Esophagus muscularis mucosa (tissue), 4 donors: ENCODE measurements around the gene LBHD2. TPM values are rescaled to one million over a fixed set of nuclear protein-coding genes. Genes with fewer than 3 reads are reported as not detected.

ENCODE experiments used
- DNase-seq: peaks from one replicate; pipeline ENCODE4 v3.0.0-alpha.2; 2017; ENCODE audit errors: extremely low spot score
- H3K27ac ChIP-seq, 4 donors: fragments of 200-600 bp; sonication (generic); replicated peaks in 1 of 4; 1 replicate in 3 of 4; 2 replicates in 1 of 4; pipeline ENCODE4 v1.5.1; 2016 to 2019; ENCODE audit warnings: mild to moderate bottlenecking in 1 of 4
- H3K27me3 ChIP-seq, 4 donors: fragments of 200-600 bp; sonication (generic); one replicate each; pipeline versions ENCODE4 v1.5.1 to v1.6.0; 2016 to 2019
- H3K36me3 ChIP-seq, 4 donors: fragments of 200-600 bp; sonication (generic); one replicate each; pipeline ENCODE4 v1.5.1; 2016 to 2019
- H3K4me1 ChIP-seq, 4 donors: fragments of 200-600 bp; sonication (generic); one replicate each; pipeline ENCODE4 v1.5.1; 2016 to 2019
- H3K4me3 ChIP-seq, 4 donors: fragments of 200-600 bp; sonication (generic); 1 replicate in 2 of 4; 2 replicates in 2 of 4; pipeline ENCODE4 v1.5.1; 2016 to 2019; ENCODE audit warnings: mild to moderate bottlenecking in 4 of 4, moderate library complexity in 1 of 4
- H3K9me3 ChIP-seq, 4 donors: fragments of 200-600 bp; sonication (generic); 1 replicate in 3 of 4; 2 replicates in 1 of 4; pipeline ENCODE4 v1.5.1; 2016 to 2019
- EP300 ChIP-seq: sonication (generic); formaldehyde crosslinking; IDR thresholded peaks from one replicate; pipeline ENCODE4 v1.6.1; 2017; ENCODE audit warnings: antibody characterized with exemption
- POLR2A ChIP-seq: fragments of 450-650 bp; IDR thresholded peaks from one replicate; pipeline ENCODE4 v1.6.1; 2017; ENCODE audit warnings: antibody characterized with exemption, moderate library complexity, mild to moderate bottlenecking, low read depth
- POLR2AphosphoS5 ChIP-seq, 2 donors: sonication (generic); formaldehyde crosslinking; IDR thresholded peaks; one replicate each; pipeline ENCODE4 v1.6.1; 2017; ENCODE audit warnings: antibody characterized with exemption in 2 of 2
- WGBS: methylation state at CpG from one replicate; pipeline ENCODE4 v1.1.5; 2018; 5-methylcytosine and 5-hydroxymethylcytosine counted together
- intact Hi-C: fragments of 100-400 bp; cut with DNase I; formaldehyde crosslinking; loops from one replicate; pipeline ENCODE4 v1.15.1; 2023
- total RNA-seq, 4 donors: library from RNA; depleted of rRNA; stranded (reverse); fragments of >200 nt; gene quantifications; one replicate each; pipeline versions ENCODE4 v1.1.0 to v1.2.1, GENCODE V29; 2016
- TF ChIP-seq, protein P1 (sequence below), 3 experiments: fragments of 200-600 bp in 2 of 3; fragments of 450-650 bp in 1 of 3; sonication (generic) in 2 of 3; IDR thresholded peaks; one replicate each; pipeline ENCODE4 v1.5.1; 2017 to 2019; ENCODE audit warnings: antibody characterized with exemption in 3 of 3, mild to moderate bottlenecking in 2 of 3, moderate library complexity in 1 of 3

Gene LBHD2
- total RNA-seq, 4 donors from 2014 or later = not detected

DNA sequence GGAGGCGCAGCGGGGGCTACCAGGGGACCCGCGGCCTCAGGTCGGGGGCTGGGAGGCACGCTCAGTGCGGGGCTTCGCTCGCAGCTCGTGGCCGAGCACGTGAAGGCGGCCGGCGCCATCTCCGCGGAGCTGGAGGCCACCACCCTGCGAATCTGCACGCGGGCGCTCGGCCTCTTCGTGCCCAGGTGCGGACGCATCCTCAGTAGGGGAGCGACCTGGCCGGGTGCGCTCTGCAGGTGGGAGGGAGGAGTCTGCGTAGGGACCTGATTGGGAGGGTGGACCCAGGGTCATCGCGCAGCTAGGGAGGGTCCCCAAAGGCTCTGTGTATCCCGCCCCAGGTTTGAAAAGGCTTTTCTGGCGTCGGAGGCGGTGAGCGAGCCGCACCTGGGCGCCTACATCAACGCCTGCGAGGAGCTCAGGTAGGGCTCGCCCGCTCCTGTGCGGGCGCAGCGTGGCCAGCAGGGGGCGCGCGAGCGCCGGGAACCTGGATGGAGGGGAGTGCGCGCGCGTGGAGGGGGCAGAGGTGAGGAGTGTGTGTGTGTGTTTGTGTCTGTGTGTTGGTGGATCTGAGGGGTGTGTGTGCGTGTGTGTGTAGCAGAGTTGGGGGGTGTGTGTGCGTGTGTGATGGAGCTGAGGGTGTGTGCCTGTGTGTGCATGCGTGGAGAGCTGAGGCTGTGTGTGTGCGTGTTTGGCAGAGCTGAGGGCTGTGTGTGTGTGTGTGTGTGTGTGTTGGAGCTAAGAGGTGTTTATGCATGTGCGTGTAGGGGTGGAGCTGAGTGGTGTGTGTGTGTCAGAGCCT is 20.8 kb downstream of the LBHD2 start:
- TF ChIP-seq POLR2A = no peak
- TF ChIP-seq, protein P1, sequence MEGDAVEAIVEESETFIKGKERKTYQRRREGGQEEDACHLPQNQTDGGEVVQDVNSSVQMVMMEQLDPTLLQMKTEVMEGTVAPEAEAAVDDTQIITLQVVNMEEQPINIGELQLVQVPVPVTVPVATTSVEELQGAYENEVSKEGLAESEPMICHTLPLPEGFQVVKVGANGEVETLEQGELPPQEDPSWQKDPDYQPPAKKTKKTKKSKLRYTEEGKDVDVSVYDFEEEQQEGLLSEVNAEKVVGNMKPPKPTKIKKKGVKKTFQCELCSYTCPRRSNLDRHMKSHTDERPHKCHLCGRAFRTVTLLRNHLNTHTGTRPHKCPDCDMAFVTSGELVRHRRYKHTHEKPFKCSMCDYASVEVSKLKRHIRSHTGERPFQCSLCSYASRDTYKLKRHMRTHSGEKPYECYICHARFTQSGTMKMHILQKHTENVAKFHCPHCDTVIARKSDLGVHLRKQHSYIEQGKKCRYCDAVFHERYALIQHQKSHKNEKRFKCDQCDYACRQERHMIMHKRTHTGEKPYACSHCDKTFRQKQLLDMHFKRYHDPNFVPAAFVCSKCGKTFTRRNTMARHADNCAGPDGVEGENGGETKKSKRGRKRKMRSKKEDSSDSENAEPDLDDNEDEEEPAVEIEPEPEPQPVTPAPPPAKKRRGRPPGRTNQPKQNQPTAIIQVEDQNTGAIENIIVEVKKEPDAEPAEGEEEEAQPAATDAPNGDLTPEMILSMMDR (IDR thresholded peaks at IDR 0.05) = peak; percentile 92 to 100 (median 98)
- Histone ChIP-seq H3K27me3 (peaks cover 0 to 71% (median 33%) of the 10 kb centered on the region in 4 donors), H3K4me3 (peak overlapping the region in 1 of 4 donors; percentile 31), H3K27ac (no peak overlapping the region), H3K9me3 (no peaks in the 10 kb centered on the region), H3K36me3 (no peaks in the 10 kb centered on the region), H3K4me1 (peaks cover 28 to 49% (median 47%) of the 10 kb centered on the region in 4 donors)
- 21% methylated on average over 8 of the region's 59 CpGs for WGBS
- no peak for DNase-seq
- intact Hi-C loops = loop anchor here (2.0 to 5.0 kb wide), 3 partner anchors 37 to 188 kb away; no protein-coding TSS in a partner anchor

DNA sequence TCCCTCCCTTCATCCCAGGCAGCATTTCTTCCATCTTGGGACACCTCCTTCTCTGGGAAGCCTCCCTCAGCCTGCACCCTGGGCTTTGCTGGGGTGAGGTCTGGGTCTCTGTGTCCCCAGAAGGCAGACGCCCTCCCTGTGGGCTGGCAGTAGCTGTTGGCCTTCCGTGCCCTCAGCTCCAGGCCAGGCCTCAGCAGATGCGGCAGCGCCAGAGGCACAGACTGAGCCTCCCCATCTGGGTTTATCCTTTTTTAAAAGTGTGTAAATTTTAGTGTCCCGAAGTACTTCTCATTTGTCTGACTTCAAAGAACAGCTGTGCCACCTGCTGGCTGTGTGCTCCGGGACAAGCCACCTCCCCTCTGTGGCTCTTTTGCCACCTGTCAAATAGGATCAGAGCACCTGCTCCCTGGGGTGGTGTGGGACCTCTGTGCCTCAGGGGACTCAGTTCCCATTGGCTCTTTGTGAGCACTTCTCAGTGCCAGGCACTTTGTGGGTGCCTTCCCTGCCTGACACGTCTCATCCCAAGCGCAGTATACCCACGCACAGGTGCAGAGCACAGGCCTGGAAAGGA is 21.7 kb downstream of the LBHD2 start:
- no peak for DNase-seq
- Histone ChIP-seq H3K36me3 (no peaks in the 10 kb centered on the region), H3K27ac (no peak overlapping the region), H3K4me1 (peaks cover 36 to 58% (median 55%) of the 10 kb centered on the region in 4 donors), H3K27me3 (peaks cover 0 to 65% (median 34%) of the 10 kb centered on the region in 4 donors), H3K4me3 (no peak overlapping the region), H3K9me3 (no peaks in the 10 kb centered on the region)
- 66% methylated on average over 3 of the region's 9 CpGs for WGBS
- TF ChIP-seq POLR2AphosphoS5 (IDR thresholded peaks at IDR 0.05) (no peak), POLR2A (no peak), EP300 (no peak)
- TF ChIP-seq, protein P1 (IDR thresholded peaks at IDR 0.05) = no peak
- intact Hi-C loops = loop anchor here (2.0 to 5.0 kb wide), 3 partner anchors 37 to 187 kb away; no protein-coding TSS in a partner anchor

DNA sequence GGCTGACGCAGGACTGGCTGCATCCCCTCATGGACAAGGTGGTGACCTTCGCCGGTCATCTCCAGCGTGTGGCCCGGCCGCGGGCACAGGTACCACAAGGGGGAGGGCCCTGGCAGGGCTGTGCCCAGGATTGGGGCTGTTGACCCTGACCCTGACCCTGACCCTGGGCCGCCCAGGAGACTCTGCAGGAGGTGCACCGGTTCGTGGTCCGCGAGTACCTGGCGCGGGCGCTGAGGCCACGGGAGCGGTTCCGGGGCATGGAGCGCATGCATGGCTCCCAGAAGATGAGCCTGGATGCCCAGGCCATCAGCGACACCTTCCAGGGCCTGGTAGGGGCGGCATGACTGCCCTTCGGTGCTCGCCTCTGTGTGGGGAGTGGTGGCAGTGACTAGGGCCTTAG is 23.4 kb downstream of the LBHD2 start:
- intact Hi-C loops = loop anchor here (5.0 kb wide), 2 partner anchors 35 to 80 kb away; no protein-coding TSS in a partner anchor
- no peak overlapping the region for H3K27ac ChIP-seq
- TF ChIP-seq EP300 = no peak
- TF ChIP-seq, protein P1 (IDR thresholded peaks at IDR 0.05) = no peak
- no peak for TF ChIP-seq POLR2A
- TF ChIP-seq POLR2AphosphoS5 (IDR thresholded peaks at IDR 0.05) = no peak
- peaks cover 39 to 69% (median 65%) of the 10 kb centered on the region in 4 donors for H3K4me1 ChIP-seq
- no peaks in the 10 kb centered on the region for H3K9me3 ChIP-seq
- WGBS = 100% methylated on average over 2 of the region's 23 CpGs
- DNase-seq = no peak
- no peaks in the 10 kb centered on the region for H3K36me3 ChIP-seq
- H3K4me3 ChIP-seq = no peak overlapping the region
- H3K27me3 ChIP-seq = peaks cover 0 to 54% (median 26%) of the 10 kb centered on the region in 4 donors

DNA sequence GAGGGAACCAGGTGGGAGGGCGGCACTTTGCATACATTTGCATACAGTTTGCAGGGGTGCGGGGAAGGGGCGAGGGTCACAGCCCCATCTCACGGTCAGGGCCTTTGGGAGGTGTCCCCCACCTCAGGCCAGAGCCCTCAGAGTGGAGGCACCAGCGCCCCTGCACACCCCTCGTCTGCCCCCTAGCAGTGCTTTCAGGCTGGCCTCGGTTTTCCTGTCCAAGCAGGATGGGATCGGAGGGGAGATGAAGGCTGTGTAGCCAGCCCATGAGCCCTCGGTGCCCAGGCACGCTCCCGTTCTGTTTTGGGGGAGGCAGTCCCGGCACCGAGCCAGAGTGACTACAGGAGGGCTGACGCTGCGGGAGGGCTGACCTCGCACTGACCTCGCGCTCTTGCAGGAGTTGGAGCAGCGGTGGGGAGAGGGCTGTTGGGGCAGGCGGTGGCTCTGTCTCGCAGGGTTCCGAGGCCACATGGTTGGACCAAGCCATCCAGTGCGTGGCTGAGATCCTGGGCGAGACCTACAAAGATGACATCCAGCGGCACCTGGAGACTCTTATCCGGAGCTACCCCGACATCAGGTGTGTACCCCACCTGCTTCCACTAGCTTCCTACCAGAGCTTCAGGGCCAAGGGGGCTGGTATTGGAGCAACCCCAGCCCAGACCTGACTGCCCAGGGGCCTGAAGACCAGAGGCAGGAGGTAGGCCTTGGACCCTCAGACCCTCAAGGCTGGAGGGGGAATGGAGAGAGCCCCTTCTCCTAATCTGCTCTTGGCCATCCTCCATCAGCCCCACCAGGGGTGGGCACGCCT is 24.1 kb downstream of the LBHD2 start:
- Histone ChIP-seq H3K36me3 (no peaks in the 10 kb centered on the region), H3K4me3 (no peak overlapping the region), H3K27me3 (peaks cover 0 to 47% (median 19%) of the 10 kb centered on the region in 4 donors), H3K27ac (peak overlapping the region in 3 of 4 donors; percentile 16 to 53 (median 40)), H3K9me3 (no peaks in the 10 kb centered on the region), H3K4me1 (peaks cover 35 to 67% (median 65%) of the 10 kb centered on the region in 4 donors)
- TF ChIP-seq EP300 (no peak), POLR2A (no peak), POLR2AphosphoS5 (IDR thresholded peaks at IDR 0.05) (no peak)
- TF ChIP-seq, protein P1 (IDR thresholded peaks at IDR 0.05) = no peak
- WGBS = 88% methylated on average over 22 of the region's 28 CpGs
- intact Hi-C loops = loop anchor here (5.0 kb wide), 2 partner anchors 34 to 79 kb away; no protein-coding TSS in a partner anchor
- no peak for DNase-seq
